Adrenal gland (tissue), 12 donors: ENCODE data around the gene SMIM14. TPM values are rescaled to one million over a fixed set of nuclear protein-coding genes. Genes with fewer than 3 reads are reported as not detected.

Experiments used
- DNase-seq, 7 donors: peaks; one replicate each; pipeline ENCODE4 v3.0.0-alpha.2; 2019 to 2020
- H3K27ac ChIP-seq, 5 donors: fragments of 200-600 bp; sonication (generic) in 4 of 5; 1 replicate in 3 of 5; 2 replicates in 2 of 5; pipeline versions ENCODE4 v1.5.1 to v1.8.0; 2016 to 2020; ENCODE audit warnings: mild to moderate bottlenecking in 1 of 5
- H3K27me3 ChIP-seq: fragments of 200-600 bp; 2 replicates; pipeline ENCODE4 v1.8.0; 2021
- H3K36me3 ChIP-seq, 2 donors: fragments of 200-600 bp; replicated peaks in 1 of 2; 1 replicate in 1 of 2; 2 replicates in 1 of 2; pipeline versions ENCODE4 v1.5.1 to v1.8.0; 2018 to 2022
- H3K4me1 ChIP-seq, 2 donors: fragments of 200-600 bp; replicated peaks in 1 of 2; 1 replicate in 1 of 2; 2 replicates in 1 of 2; pipeline versions ENCODE4 v1.5.1 to v1.8.0; 2018 to 2021
- H3K4me3 ChIP-seq, 4 donors: fragments of 200-600 bp; sonication (generic) in 3 of 4; one replicate each; pipeline ENCODE4 v1.5.1; 2016 to 2018
- H3K9me3 ChIP-seq, 3 donors: fragments of 200-600 bp; sonication (generic) in 1 of 3; replicated peaks in 1 of 3; 1 replicate in 2 of 3; 2 replicates in 1 of 3; pipeline versions ENCODE4 v1.5.1 to v1.8.0; 2016 to 2021
- CTCF ChIP-seq, 6 experiments: fragments of 450-650 bp in 4 of 6; fragments of 200-600 bp in 2 of 6; sonication (generic) in 1 of 6; IDR thresholded peaks; 1 replicate in 5 of 6; 2 replicates in 1 of 6; pipeline versions ENCODE4 v1.5.1 to v1.8.0; 2016 to 2021; ENCODE audit warnings: antibody characterized with exemption in 6 of 6, mild to moderate bottlenecking in 2 of 6, moderate library complexity in 1 of 6
- POLR2A ChIP-seq, 2 donors: fragments of 450-650 bp; IDR thresholded peaks; one replicate each; pipeline ENCODE4 v1.6.1; 2017; ENCODE audit warnings: antibody characterized with exemption in 2 of 2, mild to moderate bottlenecking in 2 of 2, moderate library complexity in 1 of 2
- WGBS, 4 donors: extraction: QIAGEN DNeasy Blood & Tissue Kit in 2 of 4; methylation state at CpG; one replicate each; pipeline versions ENCODE4 v1.1.5 to v1.1.7; 2013 to 2017; 5-methylcytosine and 5-hydroxymethylcytosine counted together
- intact Hi-C, 2 donors: fragments of 100-400 bp; cut with DNase I; formaldehyde crosslinking; loops; one replicate each; pipeline versions ENCODE4 v1.14.1 to v1.15.0; 2022 to 2023
- polyA plus RNA-seq, 3 donors: library from polyadenylated mRNA; stranded (reverse); fragments of 200-250 nt in 2 of 3; fragments of 350-450 nt in 1 of 3; fragmentation: Illumina TruSeq in 1 of 3; extraction: RNeasy Lipid Tissue Mini Kit (QIAGEN cat#74804) in 1 of 3; gene quantifications; one replicate each; pipeline ENCODE4 v1.2.3, GENCODE V29; 2013 to 2014
- total RNA-seq, 9 donors: library from RNA; depleted of rRNA in 4 of 9; stranded (reverse); fragments of >200 nt in 4 of 9; fragments of 120-200 nt in 1 of 9; fragmentation: NEBNext Ultra II Directional in 1 of 9; extraction: Animal tissue kit (Norgen Biotek cat#: 25700) in 1 of 9; gene quantifications; one replicate each; pipeline versions ENCODE4 v1.1.0 to v1.2.4, GENCODE V29; 2013 to 2023
- donor health status: healthy with polysubstance abuse.
- donor health status: Bipolar disorder and iron deficiency.
- donor health status: DM: yes; HTN: yes; CAD: no.
- donor health status: DM: no; HTN: no; CAD: no.
- donor health status: DM: no; HTN: no; CAD: no.
- donor health status: DM: yes; HTN: yes; CAD: no.

The SMIM14 gene
- total and polyA plus RNA-seq, 12 donors = 24.1 to 160 (median 119) TPM

- no peak for DNase-seq
- Histone ChIP-seq H3K4me3 (no peak overlapping the region), H3K4me1 (peaks cover 28 to 45% of the 10 kb centered on the region in 2 donors)
Measured at GRCh38 chr4:39614487-39615162, 24.0 kb downstream of the SMIM14 start.

GRCh38 chr4:39613093-39613656, 25.5 kb downstream of the SMIM14 start:
- Histone ChIP-seq H3K4me3 (no peak overlapping the region), H3K4me1 (peaks cover 28 to 45% of the 10 kb centered on the region in 2 donors), H3K27ac (peak overlapping the region in 1 of 5 donors; percentile 4), H3K9me3 (no peaks in the 10 kb centered on the region), H3K27me3 (no peaks in the 10 kb centered on the region), H3K36me3 (no peaks in the 10 kb centered on the region)
- WGBS, 4 donors = 61 to 70% (median 66%) methylated on average over 2 of the region's 2 CpGs
- no peak for DNase-seq
- no peak for TF ChIP-seq CTCF (IDR thresholded peaks at IDR 0.05)
- no peak for TF ChIP-seq POLR2A (IDR thresholded peaks at IDR 0.05)
- intact Hi-C loops = no loop called here

More at GRCh38 chr4:39614487-39615162, 24.0 kb downstream of the SMIM14 start:
- intact Hi-C loops = no loop called here
- TF ChIP-seq CTCF (IDR thresholded peaks at IDR 0.05) (no peak), POLR2A (IDR thresholded peaks at IDR 0.05) (peak in 1 of 2 donors; percentile 13)
- H3K27me3 ChIP-seq = no peaks in the 10 kb centered on the region
- H3K36me3 ChIP-seq = no peaks in the 10 kb centered on the region
- H3K9me3 ChIP-seq = no peaks in the 10 kb centered on the region
- WGBS, 4 donors = 72 to 82% (median 78%) methylated on average over 3 of the region's 3 CpGs
- H3K27ac ChIP-seq = peak overlapping the region in 1 of 5 donors; percentile 44

GRCh38 chr4:39609454-39609931, 29.2 kb downstream of the SMIM14 start:
- Histone ChIP-seq H3K36me3 (peaks cover 0 to 3% of the 10 kb centered on the region in 2 donors), H3K27ac (no peak overlapping the region), H3K9me3 (no peaks in the 10 kb centered on the region), H3K4me1 (peaks cover 11 to 15% of the 10 kb centered on the region in 2 donors), H3K4me3 (no peak overlapping the region), H3K27me3 (no peaks in the 10 kb centered on the region)
- TF ChIP-seq CTCF (IDR thresholded peaks at IDR 0.05) = no peak
- no peak for TF ChIP-seq POLR2A (IDR thresholded peaks at IDR 0.05)
- WGBS, 4 donors = 74 to 87% (median 80%) methylated on average over 6 of the region's 6 CpGs
- no peak for DNase-seq
- intact Hi-C loops = no loop called here

GRCh38 chr4:39608451-39608850, 30.2 kb downstream of the SMIM14 start:
- peaks cover 5 to 10% of the 10 kb centered on the region in 2 donors for H3K4me1 ChIP-seq
- no peaks in the 10 kb centered on the region for H3K9me3 ChIP-seq
- intact Hi-C loops = no loop called here
- H3K4me3 ChIP-seq = no peak overlapping the region
- no peak for DNase-seq
- H3K27me3 ChIP-seq = no peaks in the 10 kb centered on the region
- no peak overlapping the region for H3K27ac ChIP-seq
- H3K36me3 ChIP-seq = peaks cover 0 to 13% of the 10 kb centered on the region in 2 donors
- TF ChIP-seq POLR2A (IDR thresholded peaks at IDR 0.05) (no peak), CTCF (IDR thresholded peaks at IDR 0.05) (no peak)
